K562 (cell line): Measurements from ENCODE around the gene ETV7. TPM values are rescaled to one million over a fixed set of nuclear protein-coding genes. Genes with fewer than 3 reads are reported as not detected.
A peak's percentile ranks its signal among the peaks of the same experiment; 100 is the strongest.

Source experiments
- EGR1 ChIP-seq: fragments of 450-650 bp; conservative IDR thresholded peaks from 2 replicates; pipeline ENCODE4 v1.6.1; 2017; ENCODE audit warnings: mild to moderate bottlenecking
- MGA ChIP-seq: fragments of 450-650 bp; IDR thresholded peaks from 2 replicates; pipeline ENCODE4 v1.6.1; 2016; ENCODE audit warnings: mild to moderate bottlenecking, moderate library complexity
- NCOA2 ChIP-seq, 2 experiments: fragments of 450-650 bp; IDR thresholded peaks; 2 replicates each; pipeline ENCODE4 v1.6.1; 2018; ENCODE audit warnings: mild to moderate bottlenecking in 2 of 2, moderate library complexity in 1 of 2; ENCODE audit not compliant: partially characterized antibody in 2 of 2
- PRDM10 ChIP-seq: fragments of 450-650 bp; IDR thresholded peaks from 2 replicates; pipeline ENCODE4 v1.6.1; 2018; ENCODE audit not compliant: partially characterized antibody
- RBM39 ChIP-seq: fragments of 200-400 bp; formaldehyde crosslinking; optimal IDR thresholded peaks from 2 replicates; pipeline ENCODE3; 2018; ENCODE audit warnings: low read depth, low read length
- SIRT6 ChIP-seq: IDR thresholded peaks from one replicate; pipeline ENCODE4 v1.6.1; 2012; ENCODE audit warnings: low read depth, mild to moderate bottlenecking, control low read depth, inconsistent platforms, low read length, moderate library complexity
- SMARCE1 ChIP-seq: fragments of 450-650 bp; IDR thresholded peaks from 2 replicates; pipeline ENCODE4 v1.7.1; 2016; ENCODE audit warnings: mild to moderate bottlenecking
- STAG1 ChIP-seq: sonication (generic); formaldehyde crosslinking; IDR thresholded peaks from 2 replicates; pipeline ENCODE4 v1.5.0; 2020; ENCODE audit warnings: missing genetic modification reagents, borderline replicate concordance
- THAP7 ChIP-seq: fragments of 250-450 bp; sonication (Bioruptor Pico); IDR thresholded peaks from 2 replicates; pipeline ENCODE4 v1.5.0; 2021
- XRCC5 ChIP-seq: fragments of 200-400 bp; formaldehyde crosslinking; IDR thresholded peaks from 2 replicates; pipeline ENCODE4 v1.6.1; 2017; ENCODE audit warnings: low read depth, mild to moderate bottlenecking, low read length
- ZNF175 ChIP-seq: fragments of 200-800 bp; sonication (Bioruptor generic); IDR thresholded peaks from 2 replicates; pipeline ENCODE4 v1.6.1; 2016; ENCODE audit warnings: low read depth, mild to moderate bottlenecking, missing genetic modification characterization, missing compliant biosample characterization
- ZNF384 ChIP-seq: IDR thresholded peaks from 2 replicates; pipeline ENCODE4 v1.6.1; 2012; ENCODE audit warnings: low read depth, low read length, improper control_type of control experiment
- polyA plus RNA-seq, 8 experiments: library from polyadenylated mRNA; depleted of rRNA in 4 of 8; stranded (reverse) in 5 of 8; unstranded in 3 of 8; fragments of >200 nt; fragmentation: Nextera tagmentation in 2 of 8; fragmentation: Illumina TruSeq in 1 of 8; extraction: Ambion mirVana in 2 of 8; extraction: Trizol in 1 of 8; gene quantifications; 2 replicates each; pipeline versions ENCODE4 v1.2.1 to v1.2.3, GENCODE V29; 2011 to 2014; ENCODE audit warnings: inconsistent platforms in 1 of 8, missing spikeins in 1 of 8
- total RNA-seq, 7 experiments: library from RNA; depleted of rRNA in 6 of 7; stranded (reverse); fragments of >200 nt in 6 of 7; fragmentation: Illumina TruSeq in 2 of 7; extraction: Trizol in 2 of 7; gene quantifications; 2 replicates each; pipeline versions ENCODE4 v1.2.1 to v1.2.3, GENCODE V29; 2011 to 2021; ENCODE audit warnings: low replicate concordance in 1 of 7

ETV7 gene
- total and polyA plus RNA-seq, 9 of the 15 experiments (the other 6 are each of a cell fraction or from before 2014, with no cell fraction given): 0.07 to 0.22 (median 0.14) TPM; not detected in 3

GRCh38 chr6:36423101-36423824 lies 35.8 kb upstream of the ETV7 start (continued):
- TF ChIP-seq MGA: peak; percentile 90
- peak; percentile 86 for TF ChIP-seq XRCC5
- no peak for TF ChIP-seq SIRT6
- TF ChIP-seq PRDM10: no peak
- no peak for TF ChIP-seq RBM39
- TF ChIP-seq EGR1: peak; percentile 68
- no peak for TF ChIP-seq NCOA2 (IDR thresholded peaks at IDR 0.05; ENCODE audit: partially characterized antibody in 2 of 2)
- peak; percentile 82; the same call in 1 of the 2 replicates for TF ChIP-seq ZNF175 (CRISPR knock-in tag)
- TF ChIP-seq THAP7 (CRISPR knock-in tag): no peak
- no peak for TF ChIP-seq STAG1 (CRISPR knock-in tag)
- peak; percentile 57; the same call in 1 of the 2 replicates for TF ChIP-seq ZNF384
- TF ChIP-seq SMARCE1: no peak
